Body of pancreas (tissue), 4 donors: Measurements from ENCODE around the gene WBP1L.

ENCODE experiments used
- POLR2A ChIP-seq, 3 donors: fragments of 450-650 bp; IDR thresholded peaks; one replicate each; pipeline ENCODE4 v1.6.1; 2016; ENCODE audit warnings: antibody characterized with exemption in 3 of 3, mild to moderate bottlenecking in 2 of 3
- TF ChIP-seq, protein P1 (sequence below), 7 experiments: fragments of 450-650 bp in 4 of 7; fragments of 200-600 bp in 3 of 7; sonication (generic) in 3 of 7; IDR thresholded peaks; one replicate each; pipeline ENCODE4 v1.5.1; 2016 to 2019; ENCODE audit warnings: antibody characterized with exemption in 7 of 7

DNA sequence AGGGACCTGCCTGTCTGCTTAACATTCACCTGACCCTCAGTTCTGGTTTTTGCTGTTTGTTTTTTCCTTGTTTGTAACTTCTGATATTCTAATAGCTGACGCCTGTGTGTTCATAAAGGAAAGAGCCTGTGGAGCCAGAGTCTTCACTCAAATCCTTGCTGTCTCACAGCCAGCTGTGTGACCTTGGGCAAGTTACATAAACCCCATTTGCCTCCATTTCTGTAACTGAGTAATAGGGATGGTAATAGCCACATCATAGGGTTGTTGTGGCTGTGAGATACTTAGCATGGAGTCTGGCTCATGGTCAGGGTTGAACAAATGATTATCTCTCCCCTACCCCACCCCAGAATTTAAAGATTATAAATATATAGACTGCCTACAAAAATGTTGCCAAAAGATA lies 27.0 kb downstream of the WBP1L start:
- TF ChIP-seq, protein P1, sequence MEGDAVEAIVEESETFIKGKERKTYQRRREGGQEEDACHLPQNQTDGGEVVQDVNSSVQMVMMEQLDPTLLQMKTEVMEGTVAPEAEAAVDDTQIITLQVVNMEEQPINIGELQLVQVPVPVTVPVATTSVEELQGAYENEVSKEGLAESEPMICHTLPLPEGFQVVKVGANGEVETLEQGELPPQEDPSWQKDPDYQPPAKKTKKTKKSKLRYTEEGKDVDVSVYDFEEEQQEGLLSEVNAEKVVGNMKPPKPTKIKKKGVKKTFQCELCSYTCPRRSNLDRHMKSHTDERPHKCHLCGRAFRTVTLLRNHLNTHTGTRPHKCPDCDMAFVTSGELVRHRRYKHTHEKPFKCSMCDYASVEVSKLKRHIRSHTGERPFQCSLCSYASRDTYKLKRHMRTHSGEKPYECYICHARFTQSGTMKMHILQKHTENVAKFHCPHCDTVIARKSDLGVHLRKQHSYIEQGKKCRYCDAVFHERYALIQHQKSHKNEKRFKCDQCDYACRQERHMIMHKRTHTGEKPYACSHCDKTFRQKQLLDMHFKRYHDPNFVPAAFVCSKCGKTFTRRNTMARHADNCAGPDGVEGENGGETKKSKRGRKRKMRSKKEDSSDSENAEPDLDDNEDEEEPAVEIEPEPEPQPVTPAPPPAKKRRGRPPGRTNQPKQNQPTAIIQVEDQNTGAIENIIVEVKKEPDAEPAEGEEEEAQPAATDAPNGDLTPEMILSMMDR (IDR thresholded peaks at IDR 0.05): no peak
- TF ChIP-seq POLR2A (IDR thresholded peaks at IDR 0.05): no peak
